WI38 (cell line): ENCODE measurements around the gene CBX4.

Source experiments
- H3K4me3 ChIP-seq: 2 replicates; pipeline ENCODE4 v1.5.1; 2011; ENCODE audit warnings: low read depth, mild to moderate bottlenecking, control low read depth, low read length
- CTCF ChIP-seq: IDR thresholded peaks from 2 replicates; pipeline ENCODE4 v1.5.1; 2012; ENCODE audit warnings: low read depth, mild to moderate bottlenecking, control low read depth, low read length

Gene CBX4

GRCh38 chr17:79783891-79784290 lies 55.3 kb downstream of the CBX4 start:
- TF ChIP-seq CTCF = no peak
- H3K4me3 ChIP-seq = no peak overlapping the region
